ENCODE results near the gene KRT2.

DNA sequence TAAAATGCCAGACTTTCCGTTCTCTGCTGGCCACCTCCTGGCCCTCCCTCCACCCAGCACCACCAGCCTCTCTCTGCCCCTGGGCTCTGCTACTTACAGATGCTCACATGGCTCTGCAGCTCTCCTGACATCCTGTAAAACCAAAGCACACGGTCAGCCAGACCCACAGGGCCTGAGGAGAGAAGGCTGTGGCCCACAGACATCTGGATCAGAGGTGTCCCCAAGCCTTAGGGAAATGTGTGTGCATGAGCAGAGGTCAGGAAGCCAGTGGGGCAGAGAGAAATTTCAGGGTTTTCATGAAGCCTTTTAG is 39.8 kb upstream of the KRT2 start:
- no peak for TF ChIP-seq EZH2 (IDR thresholded peaks at IDR 0.05; ENCODE audit: borderline replicate concordance, insufficient read depth, low read depth, low read length, poor library complexity, severe bottlenecking)
- TF ChIP-seq, protein P1, sequence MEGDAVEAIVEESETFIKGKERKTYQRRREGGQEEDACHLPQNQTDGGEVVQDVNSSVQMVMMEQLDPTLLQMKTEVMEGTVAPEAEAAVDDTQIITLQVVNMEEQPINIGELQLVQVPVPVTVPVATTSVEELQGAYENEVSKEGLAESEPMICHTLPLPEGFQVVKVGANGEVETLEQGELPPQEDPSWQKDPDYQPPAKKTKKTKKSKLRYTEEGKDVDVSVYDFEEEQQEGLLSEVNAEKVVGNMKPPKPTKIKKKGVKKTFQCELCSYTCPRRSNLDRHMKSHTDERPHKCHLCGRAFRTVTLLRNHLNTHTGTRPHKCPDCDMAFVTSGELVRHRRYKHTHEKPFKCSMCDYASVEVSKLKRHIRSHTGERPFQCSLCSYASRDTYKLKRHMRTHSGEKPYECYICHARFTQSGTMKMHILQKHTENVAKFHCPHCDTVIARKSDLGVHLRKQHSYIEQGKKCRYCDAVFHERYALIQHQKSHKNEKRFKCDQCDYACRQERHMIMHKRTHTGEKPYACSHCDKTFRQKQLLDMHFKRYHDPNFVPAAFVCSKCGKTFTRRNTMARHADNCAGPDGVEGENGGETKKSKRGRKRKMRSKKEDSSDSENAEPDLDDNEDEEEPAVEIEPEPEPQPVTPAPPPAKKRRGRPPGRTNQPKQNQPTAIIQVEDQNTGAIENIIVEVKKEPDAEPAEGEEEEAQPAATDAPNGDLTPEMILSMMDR (IDR thresholded peaks at IDR 0.05), result no peak

All from B cell (primary cell).